K562 (cell line): ENCODE measurements around the gene ALPK1. TPM values are rescaled to one million over a fixed set of nuclear protein-coding genes. Genes with fewer than 3 reads are reported as not detected.

Source experiments
- ATAC-seq: fragments of 200-7000 bp; cut with Tn5 transposase; 3 replicates; pipeline ENCODE4 v1.9.1; 2020; ENCODE audit warnings: moderate library complexity
- BruUV-seq: library from RNA; stranded (reverse); fragments of 400-500 nt; replicated peaks from 2 replicates; lab custom pipeline; 2021; lab: Mats Ljungman, UMichigan
- CTCF ChIA-PET: fragments of 300-600 bp; formaldehyde crosslinking; extraction: SDS; loops from one replicate; lab custom pipeline; 2021; ENCODE audit warnings: low intra/inter-chr PET ratio; lab: Yijun Ruan, JAX
- POLR2A ChIA-PET: fragments of 300-600, 350-650 bp; sonication (Branson Sonifier 250); formaldehyde crosslinking; extraction: SDS; loops from one replicate; lab custom pipeline; 2021; ENCODE audit warnings: antibody characterized with exemption, inconsistent platforms; lab: Yijun Ruan, JAX
- DNase-seq, 4 experiments: peaks; one replicate each; pipeline versions ENCODE4 v3.0.0 to v3.0.0-alpha.2; 2011 to 2018; ENCODE audit warnings: low spot score in 3 of 4, mixed read lengths in 3 of 4; ENCODE audit errors: extremely low read depth in 1 of 4
- FAIRE-seq: peaks from 2 replicates; lab custom pipeline; 2011; peaks lifted over from hg19 to GRCh38; lab: Jason Lieb, UNC
- H2AFZ ChIP-seq: 2 replicates; pipeline ENCODE4 v1.6.0; 2011; ENCODE audit warnings: low read depth, low read length, control low read depth, inconsistent platforms
- H3K27ac ChIP-seq: fragments of 200-600 bp; 3 replicates; pipeline ENCODE4 v1.8.0; 2011; ENCODE audit warnings: low read depth, mild to moderate bottlenecking, control low read depth, inconsistent platforms, low read length, moderate library complexity, mixed read lengths; ENCODE audit errors: extremely low read depth
- H3K27me3 ChIP-seq, 2 experiments: fragments of 300-600 bp in 1 of 2; 2 replicates in 1 of 2; 3 replicates in 1 of 2; pipeline versions ENCODE4 v1.6.0 to v1.8.0; 2011; ENCODE audit warnings: inconsistent platforms in 2 of 2, low read length in 2 of 2, mild to moderate bottlenecking in 1 of 2, mixed read lengths in 1 of 2, moderate library complexity in 1 of 2; ENCODE audit not compliant: control insufficient read depth in 2 of 2, insufficient read depth in 2 of 2
- H3K36me3 ChIP-seq: fragments of 300-600 bp; 3 replicates; pipeline ENCODE4 v1.8.0; 2011; ENCODE audit warnings: mild to moderate bottlenecking, low read length, inconsistent platforms; ENCODE audit not compliant: control insufficient read depth, insufficient read depth
- H3K4me1 ChIP-seq, 2 experiments: fragments of 200-600 bp in 1 of 2; replicated peaks in 1 of 2; 2 replicates in 1 of 2; 3 replicates in 1 of 2; pipeline versions ENCODE4 v1.5.1 to v1.8.0; 2011; ENCODE audit warnings: inconsistent platforms in 2 of 2, low read length in 2 of 2, mild to moderate bottlenecking in 1 of 2, mixed read lengths in 1 of 2, moderate library complexity in 1 of 2; ENCODE audit not compliant: control insufficient read depth in 2 of 2, insufficient read depth in 2 of 2
- H3K4me2 ChIP-seq: 2 replicates; pipeline ENCODE4 v1.6.1; 2011; ENCODE audit warnings: low read length, control low read depth, inconsistent platforms, mixed read lengths; ENCODE audit not compliant: insufficient read depth
- H3K4me3 ChIP-seq: fragments of 200-600 bp; sonication (generic), shearing (Covaris generic); 2 replicates; pipeline ENCODE4 v1.5.1; 2016; ENCODE audit warnings: control low read depth, inconsistent platforms
- H3K79me2 ChIP-seq: fragments of 200-600 bp; 3 replicates; pipeline ENCODE4 v1.8.0; 2011; ENCODE audit warnings: low read length, inconsistent platforms; ENCODE audit not compliant: control insufficient read depth, insufficient read depth
- H3K9ac ChIP-seq, 2 experiments: 2 replicates each; pipeline versions ENCODE4 v1.6.0 to v1.6.1; 2011; ENCODE audit warnings: low read depth in 2 of 2, low read length in 2 of 2, control low read depth in 1 of 2, inconsistent platforms in 1 of 2, mild to moderate bottlenecking in 1 of 2, mixed read lengths in 1 of 2; ENCODE audit not compliant: insufficient read depth in 1 of 2
- H3K9me1 ChIP-seq: one replicate; pipeline ENCODE4 v1.6.0; 2011; ENCODE audit warnings: inconsistent platforms, mild to moderate bottlenecking, low read length, moderate library complexity; ENCODE audit not compliant: control insufficient read depth, insufficient read depth
- H3K9me3 ChIP-seq: replicated peaks from 2 replicates; pipeline ENCODE4 v1.5.1; 2011; ENCODE audit warnings: low read depth, low read length, inconsistent platforms; ENCODE audit not compliant: control insufficient read depth, insufficient read depth
- H4K20me1 ChIP-seq: replicated peaks from 2 replicates; pipeline ENCODE4 v1.6.1; 2011; ENCODE audit warnings: low read length, inconsistent platforms, mixed read lengths; ENCODE audit not compliant: control insufficient read depth, insufficient read depth
- ARID2 ChIP-seq: fragments of 450-650 bp; IDR thresholded peaks from 2 replicates; pipeline ENCODE4 v1.6.1; 2017; ENCODE audit warnings: antibody characterized with exemption, mild to moderate bottlenecking
- FOXA3 ChIP-seq, 2 experiments: fragments of 450-650 bp in 1 of 2; sonication (generic) in 1 of 2; formaldehyde crosslinking; IDR thresholded peaks in 1 of 2; conservative IDR thresholded peaks in 1 of 2; 2 replicates each; pipeline versions ENCODE4 v1.4.0 to v1.8.0; 2020 to 2022; ENCODE audit warnings: mild to moderate bottlenecking in 2 of 2, missing genetic modification reagents in 1 of 2
- FOXP1 ChIP-seq: sonication (generic); formaldehyde crosslinking; IDR thresholded peaks from 2 replicates; pipeline ENCODE4 v1.8.0; 2022; ENCODE audit warnings: mild to moderate bottlenecking, missing genetic modification reagents
- IRF2 ChIP-seq: sonication (generic); formaldehyde crosslinking; IDR thresholded peaks from 2 replicates; pipeline ENCODE4 v1.8.1; 2022; ENCODE audit warnings: mild to moderate bottlenecking, missing genetic modification reagents
- THAP12 ChIP-seq: fragments of 250-450 bp; sonication (Bioruptor Pico); IDR thresholded peaks from 2 replicates; pipeline ENCODE4 v1.9.0; 2021; ENCODE audit warnings: mild to moderate bottlenecking, inconsistent platforms
- USF2 ChIP-seq: sonication (generic); formaldehyde crosslinking; IDR thresholded peaks from 2 replicates; pipeline ENCODE4 v1.5.0; 2020; ENCODE audit warnings: missing genetic modification reagents
- ZNF77 ChIP-seq: fragments of 250-450 bp; sonication (Bioruptor Pico); IDR thresholded peaks from 2 replicates; pipeline ENCODE4 v1.5.0; 2020
- WGBS: fragments of 100-300 bp; shearing (Covaris generic); methylation state at CpG from one replicate; pipeline ENCODE4 v1.1.6; 2016; ENCODE audit warnings: low coverage, mixed read lengths; ENCODE audit not compliant: insufficient coverage; ENCODE audit errors: missing lambda C conversion rate; 5-methylcytosine and 5-hydroxymethylcytosine counted together
- in situ Hi-C: fragments of 300-500 bp; cut with MboI; formaldehyde crosslinking; loops from 4 replicates; pipeline ENCODE4 v1.15.0; 2018; ENCODE audit warnings: inconsistent platforms, mixed read lengths
- intact Hi-C: fragments of 100-400 bp; cut with micrococcal nuclease; formaldehyde crosslinking; loops from 2 replicates; pipeline ENCODE4 v1.14.2; 2022
- polyA plus RNA-seq, 8 experiments: library from polyadenylated mRNA; depleted of rRNA in 4 of 8; stranded (reverse) in 5 of 8; unstranded in 3 of 8; fragments of >200 nt; fragmentation: Nextera tagmentation in 2 of 8; fragmentation: Illumina TruSeq in 1 of 8; extraction: Ambion mirVana in 2 of 8; extraction: Trizol in 1 of 8; gene quantifications; 2 replicates each; pipeline versions ENCODE4 v1.2.1 to v1.2.3, GENCODE V29; 2011 to 2014; ENCODE audit warnings: inconsistent platforms in 1 of 8, missing spikeins in 1 of 8
- total RNA-seq, 7 experiments: library from RNA; depleted of rRNA in 6 of 7; stranded (reverse); fragments of >200 nt in 6 of 7; fragmentation: Illumina TruSeq in 2 of 7; extraction: Trizol in 2 of 7; gene quantifications; 2 replicates each; pipeline versions ENCODE4 v1.2.1 to v1.2.3, GENCODE V29; 2011 to 2021; ENCODE audit warnings: low replicate concordance in 1 of 7
- TF ChIP-seq, protein P1 (sequence below), 3 experiments: IDR thresholded peaks in 2 of 3; conservative IDR thresholded peaks in 1 of 3; 2 replicates each; pipeline ENCODE4 v1.5.1; 2011 to 2012; ENCODE audit warnings: low read length in 3 of 3, mild to moderate bottlenecking in 3 of 3, control low read depth in 2 of 3, improper control_type of control experiment in 1 of 3, inconsistent platforms in 1 of 3, low read depth in 1 of 3, mixed read lengths in 1 of 3, moderate library complexity in 1 of 3; ENCODE audit not compliant: insufficient read depth in 2 of 3

ALPK1 gene
- total and polyA plus RNA-seq, 9 of the 15 experiments (the other 6 are each of a cell fraction or from before 2014, with no cell fraction given), result 2.3 to 6.9 (median 4.6) TPM

GRCh38 chr4:112379306-112379705, 82.1 kb downstream of the ALPK1 start:
- no peak for TF ChIP-seq ZNF77 (CRISPR knock-in tag)
- TF ChIP-seq, protein P1, sequence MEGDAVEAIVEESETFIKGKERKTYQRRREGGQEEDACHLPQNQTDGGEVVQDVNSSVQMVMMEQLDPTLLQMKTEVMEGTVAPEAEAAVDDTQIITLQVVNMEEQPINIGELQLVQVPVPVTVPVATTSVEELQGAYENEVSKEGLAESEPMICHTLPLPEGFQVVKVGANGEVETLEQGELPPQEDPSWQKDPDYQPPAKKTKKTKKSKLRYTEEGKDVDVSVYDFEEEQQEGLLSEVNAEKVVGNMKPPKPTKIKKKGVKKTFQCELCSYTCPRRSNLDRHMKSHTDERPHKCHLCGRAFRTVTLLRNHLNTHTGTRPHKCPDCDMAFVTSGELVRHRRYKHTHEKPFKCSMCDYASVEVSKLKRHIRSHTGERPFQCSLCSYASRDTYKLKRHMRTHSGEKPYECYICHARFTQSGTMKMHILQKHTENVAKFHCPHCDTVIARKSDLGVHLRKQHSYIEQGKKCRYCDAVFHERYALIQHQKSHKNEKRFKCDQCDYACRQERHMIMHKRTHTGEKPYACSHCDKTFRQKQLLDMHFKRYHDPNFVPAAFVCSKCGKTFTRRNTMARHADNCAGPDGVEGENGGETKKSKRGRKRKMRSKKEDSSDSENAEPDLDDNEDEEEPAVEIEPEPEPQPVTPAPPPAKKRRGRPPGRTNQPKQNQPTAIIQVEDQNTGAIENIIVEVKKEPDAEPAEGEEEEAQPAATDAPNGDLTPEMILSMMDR (IDR thresholded peaks at IDR 0.05 in 2 of 3, conservative IDR thresholded peaks at IDR 0.05 in 1 of 3; ENCODE audit: insufficient read depth in 2 of 3, low read depth in 1 of 3, low read length in 3 of 3), result peak in 1 of 3 experiments; percentile 29; a peak in 2 of 6 replicates
- TF ChIP-seq USF2 (CRISPR knock-in tag), result no peak
- TF ChIP-seq THAP12 (CRISPR knock-in tag), result no peak
- no peak for TF ChIP-seq FOXP1 (CRISPR knock-in tag)
- no peak for TF ChIP-seq ARID2
- no peak for TF ChIP-seq FOXA3 (CRISPR knock-in tag; conservative IDR thresholded peaks at IDR 0.05 in 1 of 2, IDR thresholded peaks at IDR 0.05 in 1 of 2)
- no peak for TF ChIP-seq IRF2 (CRISPR knock-in tag)
- CTCF ChIA-PET, result no interaction called here
- FAIRE-seq, result no peak
- peaks cover 0 to 8% of the 10 kb centered on the region in 2 experiments; a peak in 1 of 5 replicates for H3K27me3 ChIP-seq
- BruUV-seq, result no TSS peak
- no peaks in the 10 kb centered on the region for H3K36me3 ChIP-seq
- no peak for DNase-seq
- 8% methylated on average over 19 of the region's 26 CpGs for WGBS
- no peak overlapping the region for H2AFZ ChIP-seq
- H3K4me3 ChIP-seq, result no peak overlapping the region
- H3K79me2 ChIP-seq, result no peaks in the 10 kb centered on the region
- H3K4me2 ChIP-seq, result no peak overlapping the region
- in situ Hi-C loops (no loop called here), intact Hi-C loops (no loop called here)
- H3K27ac ChIP-seq, result no peak overlapping the region
- peaks cover 0 to 3% of the 10 kb centered on the region in 2 experiments; a peak in 1 of 5 replicates for H3K4me1 ChIP-seq
- no peaks in the 10 kb centered on the region for H3K9me3 ChIP-seq
- POLR2A ChIA-PET, result interaction anchor here (0.6 to 0.8 kb wide), 2 partner anchors 165 to 298 kb away, joined by 3 to 4 read pairs; no protein-coding TSS in a partner anchor
- no peaks in the 10 kb centered on the region for H4K20me1 ChIP-seq
- H3K9me1 ChIP-seq, result no peaks in the 10 kb centered on the region
- peak; percentile 67 for ATAC-seq
- no peak overlapping the region for H3K9ac ChIP-seq
